Measurements from ENCODE around the gene MYBBP1A. TPM values are rescaled to one million over a fixed set of nuclear protein-coding genes. Genes with fewer than 3 reads are reported as not detected.

Gene MYBBP1A
- total and polyA plus RNA-seq, 2 of the 8 experiments (the other 6 are each of a cell fraction or from before 2014, with no cell fraction given): 46.8 to 151 TPM

GRCh38 chr17:4520060-4520893 is 34.9 kb downstream of the MYBBP1A start:
- DNase-seq (ENCODE audit: low read depth in 1 of 2, low spot score in 2 of 2) (no peak), FAIRE-seq (no peak)
- H3K23me2 ChIP-seq (ENCODE audit: low read depth, low read length): no peaks in the 10 kb centered on the region
- H3K9ac ChIP-seq (replicated peaks in 1 of 4; ENCODE audit: extremely low read depth in 1 of 4, low read depth in 3 of 4, low read length in 3 of 4): no peak overlapping the region
- H3K4me2 ChIP-seq (ENCODE audit: insufficient read depth in 1 of 2, low read depth in 2 of 2, low read length in 2 of 2): no peak overlapping the region
- H2BK12ac ChIP-seq (ENCODE audit: low read depth, low read length): no peak overlapping the region
- no peak overlapping the region for H2BK5ac ChIP-seq (ENCODE audit: low read depth, low read length)
- H2AK5ac ChIP-seq (ENCODE audit: low read depth, low read length): no peak overlapping the region
- H2BK120ac ChIP-seq (replicated peaks; ENCODE audit: low read depth, low read length): no peak overlapping the region
- no peak overlapping the region for H2BK20ac ChIP-seq (ENCODE audit: low read length)
- no peak overlapping the region for H2AFZ ChIP-seq (ENCODE audit: low read length)
- H3K27me3 ChIP-seq (replicated peaks in 1 of 4; ENCODE audit: control insufficient read depth in 3 of 4, extremely low read depth in 1 of 4, insufficient read depth in 3 of 4, low read length in 3 of 4): peaks cover 0 to 6% (median 4%) of the 10 kb centered on the region in 4 experiments; a peak in 6 of 7 replicates
- H3K36me3 ChIP-seq (ENCODE audit: control insufficient read depth in 2 of 4, insufficient read depth in 4 of 4, low read length in 3 of 4): no peaks in the 10 kb centered on the region
- 84% methylated on average over 14 of the region's 19 CpGs; no CpG with 5 or more reads in 1 of the 2 experiments for WGBS, 2 experiments (ENCODE audit: extremely low coverage in 1 of 2, insufficient coverage in 1 of 2, insufficient read length in 1 of 2, insufficient replicate concordance in 2 of 2, low coverage in 1 of 2, low lambda C conversion rate in 2 of 2, missing lambda C conversion rate in 1 of 2)
- H3K14ac ChIP-seq (ENCODE audit: insufficient read length): no peak overlapping the region
- H3K56ac ChIP-seq (replicated peaks; ENCODE audit: insufficient read length, low read depth, low read length): no peak overlapping the region
- no peak overlapping the region for H3K4me3 ChIP-seq (ENCODE audit: extremely low read depth in 1 of 4, insufficient read depth in 2 of 4, low read depth in 3 of 4, low read length in 4 of 4)
- H3K9me3 ChIP-seq (ENCODE audit: insufficient read depth in 2 of 2, low read depth in 1 of 2, low read length in 1 of 2): no peaks in the 10 kb centered on the region
- H4K91ac ChIP-seq (replicated peaks; ENCODE audit: insufficient read length, low read length): no peak overlapping the region
- no peak overlapping the region for H2BK15ac ChIP-seq (ENCODE audit: low read length)
- no peak overlapping the region for H3K18ac ChIP-seq (ENCODE audit: extremely low read depth, low read length)
- CTCF ChIA-PET (ENCODE audit: partially characterized antibody): interaction anchor here (0.5 to 1.6 kb wide), 4 partner anchors 31 to 339 kb away, joined by 3 to 8 read pairs (median 4); no protein-coding TSS in a partner anchor
- no peaks in the 10 kb centered on the region for H3K79me2 ChIP-seq (ENCODE audit: control insufficient read depth in 1 of 2, insufficient read depth in 2 of 2, low read length in 2 of 2)
- H4K8ac ChIP-seq (ENCODE audit: extremely low read depth, insufficient read depth, low read length): no peak overlapping the region
- H3K27ac ChIP-seq (ENCODE audit: low read depth, low read length): no peak overlapping the region
- H3K4ac ChIP-seq (replicated peaks; ENCODE audit: insufficient read length, low read depth, low read length): no peak overlapping the region
- H3K23ac ChIP-seq (ENCODE audit: insufficient read length): no peak overlapping the region
- no peak overlapping the region for H4K5ac ChIP-seq (ENCODE audit: insufficient read length, low read depth, low read length)
- H3K4me1 ChIP-seq (replicated peaks in 1 of 4; ENCODE audit: control insufficient read depth in 3 of 4, insufficient read depth in 4 of 4, low read length in 3 of 4): peaks cover 0 to 2% (median 0%) of the 10 kb centered on the region in 4 experiments; a peak in 3 of 7 replicates
- POLR2A ChIA-PET (ENCODE audit: partially characterized antibody): interaction anchor here (0.6 to 37.1 kb wide), 3 partner anchors 20 to 30 kb away, joined by 3 to 546 read pairs (median 4); partner anchors contain the start of genes GGT6 and MYBBP1A
- H3K79me1 ChIP-seq (ENCODE audit: low read depth, low read length): no peaks in the 10 kb centered on the region
- no peaks in the 10 kb centered on the region for H4K20me1 ChIP-seq (replicated peaks in 1 of 2; ENCODE audit: control insufficient read depth in 1 of 2, insufficient read depth in 2 of 2, low read length in 2 of 2)
- TF ChIP-seq CBX8 (IDR thresholded peaks at IDR 0.05; ENCODE audit: borderline replicate concordance, low read depth, low read length) (no peak), TBP (IDR thresholded peaks at IDR 0.05; ENCODE audit: low read depth, low read length) (no peak), TAF7 (optimal IDR thresholded peaks at IDR 0.05; ENCODE audit: borderline replicate concordance, low read depth, low read length) (no peak), EZH2 (IDR thresholded peaks at IDR 0.05; ENCODE audit: low read depth, low read length, severe bottlenecking) (no peak), NANOG (IDR thresholded peaks at IDR 0.05; ENCODE audit: insufficient read depth, low read depth, low read length, poor library complexity, severe bottlenecking) (no peak)
